ENCODE results near the gene BPI.
A peak's percentile ranks its signal among the peaks of the same experiment; 100 is the strongest.
"Not testable (repeated sequence)": the region's sequence is repeated elsewhere in the genome, so short reads cannot be mapped to it uniquely, and the experiment has no call there.

The BPI gene

DNA sequence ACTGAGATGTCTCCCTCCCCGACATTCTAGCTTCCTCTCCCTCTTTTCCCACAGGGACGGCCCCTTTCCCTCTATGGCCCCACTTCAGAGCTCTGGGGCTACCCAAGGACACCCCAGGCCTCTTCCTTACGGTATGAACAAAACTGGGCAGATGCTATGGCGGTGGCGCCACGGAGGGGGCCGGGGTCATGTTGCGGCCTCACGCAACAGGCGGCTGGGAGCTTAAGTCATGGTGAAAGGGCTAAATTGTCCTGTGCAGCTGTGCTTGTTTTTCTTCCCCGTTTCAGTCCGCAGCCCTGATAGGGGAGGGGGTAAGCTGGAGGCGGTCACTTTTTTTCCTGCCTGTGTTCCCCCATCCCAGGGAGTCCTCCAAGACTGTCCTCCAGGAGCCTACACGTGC is 25.8 kb upstream of the BPI start:
- DNase-seq = no peak

DNA sequence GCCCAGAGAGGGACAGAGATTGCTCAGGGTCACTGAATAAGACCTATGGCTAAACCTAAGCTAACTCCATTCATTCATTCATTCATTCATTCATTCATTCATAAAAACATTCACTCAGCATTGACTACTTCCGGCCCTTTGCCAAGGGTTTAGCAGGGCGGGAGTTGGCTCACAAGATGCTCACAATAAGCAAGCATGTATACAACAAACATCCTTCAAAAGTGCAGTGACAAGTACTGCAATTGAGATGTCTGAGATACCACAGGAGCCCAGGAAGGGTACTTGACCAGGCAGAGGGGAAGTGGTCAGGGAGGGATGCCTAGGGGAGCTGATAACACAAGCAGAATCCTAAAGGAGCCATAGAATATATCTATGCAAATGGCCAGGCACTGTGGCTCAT is 25.2 kb upstream of the BPI start:
- DNase-seq = no peak

DNA sequence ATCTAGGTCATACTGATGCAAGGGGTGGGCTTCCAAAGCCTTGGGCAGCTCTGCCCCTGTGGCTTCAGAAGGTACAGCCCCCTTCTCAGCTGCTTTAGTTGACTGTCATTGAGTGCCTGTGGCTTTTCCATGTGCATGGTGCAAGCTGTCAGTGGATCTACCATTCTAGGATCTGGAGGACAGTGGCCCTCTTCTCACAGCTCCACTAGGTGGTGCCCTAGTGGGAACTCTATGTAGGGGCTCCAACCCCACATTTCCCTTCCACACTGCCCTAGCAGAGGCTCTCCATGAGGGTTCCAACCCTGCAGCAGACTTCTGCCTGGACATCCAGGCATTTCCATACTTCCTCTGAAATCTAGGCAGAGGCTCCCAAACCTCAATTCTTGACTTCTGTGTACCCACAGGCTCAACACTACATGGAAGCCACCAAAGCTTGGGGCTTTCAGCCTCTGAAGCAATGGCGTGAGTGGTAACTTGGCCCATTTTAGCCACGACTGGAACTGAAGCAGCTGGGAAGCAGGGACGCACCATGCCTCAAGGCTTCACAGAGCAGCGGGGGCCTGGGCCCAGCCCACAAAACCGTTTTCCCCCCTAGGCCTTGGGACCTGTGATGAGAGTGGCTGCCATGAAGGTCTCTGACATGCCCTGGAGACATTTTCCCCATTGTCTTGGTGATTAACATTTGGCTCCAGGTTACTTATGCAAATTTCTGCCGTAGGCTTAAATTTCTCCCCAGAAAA is 22.6 kb upstream of the BPI start:
- DNase-seq = not testable (repeated sequence)

DNA sequence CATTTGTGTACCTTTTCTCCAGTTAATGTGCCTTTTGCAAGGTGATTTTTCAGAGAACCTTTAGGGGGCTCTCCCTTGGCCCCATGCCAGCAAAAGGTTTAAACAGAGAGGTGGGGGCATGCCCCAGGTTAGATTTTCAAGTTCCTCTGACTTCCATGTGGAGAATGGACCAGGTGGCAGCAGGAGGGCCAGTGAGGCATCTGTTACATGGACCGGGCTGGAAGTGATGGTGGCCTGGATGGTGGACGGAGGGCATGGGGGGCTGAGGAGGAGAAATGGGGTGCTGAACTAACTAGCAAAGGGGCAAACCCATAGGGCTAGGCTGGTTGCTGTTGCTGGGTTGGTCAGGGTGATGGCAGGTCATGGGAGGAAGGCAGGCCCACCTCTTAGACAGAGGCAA is 20.7 kb upstream of the BPI start:
- no peak for DNase-seq

DNA sequence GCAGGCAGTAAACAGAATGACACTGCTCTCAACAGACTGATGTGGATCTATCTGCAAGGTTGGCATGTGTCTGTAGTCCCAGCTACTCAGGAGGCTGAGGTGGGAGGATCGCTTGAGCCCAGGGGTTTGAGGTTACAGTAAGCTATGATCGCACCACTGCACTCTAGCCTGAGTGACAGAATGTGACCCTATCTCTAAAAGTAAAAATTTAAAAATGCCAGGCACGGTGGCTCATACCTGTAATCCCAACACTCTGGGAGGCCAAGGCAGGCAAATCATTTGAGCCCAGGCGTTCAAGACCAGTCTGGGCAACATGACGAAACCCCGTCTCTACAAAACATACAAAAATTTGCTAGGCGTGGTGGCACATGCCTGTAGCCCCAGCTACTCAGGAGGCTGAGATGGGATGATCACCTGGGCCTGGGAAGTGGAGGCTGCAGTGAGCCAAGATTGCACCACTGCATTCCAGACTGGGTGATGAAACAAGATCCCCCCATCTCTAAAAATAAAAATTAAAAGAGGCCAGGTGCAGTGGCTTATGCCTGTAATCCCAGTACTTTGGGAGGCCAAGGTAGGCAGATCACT is 19.8 kb upstream of the BPI start:
- DNase-seq = not testable (repeated sequence)

DNA sequence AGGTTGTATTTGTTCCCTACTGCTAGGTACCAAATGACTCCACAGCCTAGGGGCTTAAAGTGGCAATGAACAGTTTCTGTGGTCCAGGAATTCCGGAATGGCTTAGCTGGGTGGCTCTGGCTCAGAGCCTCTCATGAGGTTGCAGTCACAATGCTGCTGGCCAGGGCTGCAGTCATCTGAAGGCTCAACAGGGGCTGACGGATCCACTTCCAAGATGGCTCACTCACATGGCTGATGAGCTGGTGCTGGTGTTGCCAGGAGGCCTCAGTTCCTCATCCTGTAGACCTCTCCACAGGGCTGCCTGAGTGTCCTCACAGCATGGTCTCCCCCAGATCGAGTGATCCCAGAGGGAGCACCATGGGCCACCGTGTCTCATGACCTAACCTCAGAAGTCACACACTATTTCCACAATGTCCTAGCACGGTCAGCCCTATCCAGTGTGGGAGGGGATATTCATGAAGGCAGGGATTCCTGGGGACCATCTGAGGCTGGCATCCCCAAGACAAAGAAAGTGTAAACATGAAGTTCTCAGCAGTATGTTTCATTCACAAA is 19.0 kb upstream of the BPI start:
- DNase-seq = no peak

DNA sequence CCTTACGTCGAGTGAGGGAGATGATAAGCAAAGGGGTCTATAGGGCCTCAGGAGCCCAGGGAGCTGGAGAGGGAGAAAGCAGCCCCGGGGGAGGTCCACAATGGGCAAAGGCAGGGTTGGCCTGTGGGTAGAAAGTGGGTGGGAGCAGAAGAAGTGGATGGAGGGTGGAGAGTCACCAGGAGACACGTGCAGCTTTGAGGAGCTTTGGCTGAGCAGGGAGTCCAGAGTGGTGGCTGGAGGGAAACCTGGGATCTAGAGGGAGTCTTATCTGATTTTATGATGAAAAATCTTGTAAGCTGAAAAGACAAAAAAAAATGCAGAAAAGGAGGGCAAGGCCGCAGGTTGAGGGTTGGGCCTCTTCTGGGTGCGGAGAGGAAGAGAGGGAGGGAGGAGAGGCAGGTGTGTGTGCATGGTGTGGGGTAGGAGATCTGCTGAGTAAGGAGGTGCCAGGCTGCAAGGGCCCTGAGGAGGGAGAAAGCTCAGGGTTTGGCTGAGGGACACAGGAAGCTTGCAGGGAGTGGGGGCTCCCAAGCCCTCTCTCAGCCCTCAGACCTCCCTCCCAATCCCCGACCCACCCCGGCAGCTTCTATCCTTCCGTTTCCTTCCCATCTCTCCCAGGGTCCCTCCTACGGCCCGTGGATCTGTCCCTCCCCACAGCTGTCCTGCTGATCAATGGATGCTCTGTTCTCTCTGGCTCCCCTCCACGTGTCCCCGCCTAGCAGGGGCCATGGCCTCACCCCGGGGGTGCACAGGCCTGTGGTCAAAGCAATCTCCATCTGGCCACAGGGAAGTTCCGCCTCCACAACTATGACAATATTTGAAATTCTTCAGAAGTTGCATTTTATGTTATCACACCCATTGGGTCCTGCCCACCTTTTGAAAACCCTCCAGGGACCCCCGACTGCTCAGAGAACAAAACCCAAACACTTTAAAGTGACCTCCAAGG is 17.1 kb upstream of the BPI start:
- peak in 3 of 4 experiments; percentile 62 to 70 (median 67) for DNase-seq

DNA sequence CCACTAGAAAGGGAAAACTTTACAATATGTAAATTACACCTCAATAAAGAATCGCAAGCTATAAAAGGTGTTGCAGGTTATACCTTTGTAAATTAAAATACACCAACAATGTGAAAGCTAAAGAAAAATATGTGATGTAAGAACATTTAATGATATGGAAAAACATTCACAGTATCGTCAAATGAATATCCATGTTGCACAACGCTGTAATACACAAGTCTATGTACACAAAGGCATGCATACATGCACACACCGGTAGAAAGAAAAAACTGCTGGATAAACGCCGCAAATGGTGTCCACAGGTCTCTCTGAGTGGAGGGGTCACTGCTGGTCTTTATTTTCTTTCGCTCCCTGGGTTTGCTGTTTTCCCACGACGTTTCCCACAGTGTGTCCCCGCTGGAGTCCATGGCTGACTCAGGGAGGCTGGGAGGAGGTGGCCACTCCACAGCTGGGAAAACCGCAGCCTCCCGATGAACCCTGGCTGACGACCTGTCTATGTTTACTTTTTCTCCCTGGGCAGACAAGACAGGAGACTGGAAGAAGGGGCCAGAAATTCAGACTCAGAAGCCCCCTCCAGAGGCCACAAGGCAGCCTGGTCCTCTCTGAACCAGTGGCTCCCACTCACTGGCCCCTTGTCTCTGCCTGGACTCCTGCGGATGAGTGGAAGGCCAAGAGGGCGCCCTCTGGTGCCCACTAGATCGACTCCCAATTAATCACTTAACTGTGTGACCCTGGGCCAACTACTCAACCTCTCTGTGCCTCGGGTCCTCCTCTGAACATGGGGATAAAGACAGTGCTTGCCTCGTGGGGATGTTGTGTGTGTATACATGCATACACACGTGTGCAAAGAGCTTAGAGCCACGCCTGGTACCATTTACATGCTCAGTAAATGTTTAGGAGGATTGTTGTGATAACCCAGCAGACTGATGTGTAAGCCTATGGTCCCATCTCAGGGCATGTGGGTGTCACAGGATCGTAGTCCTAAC is 12.8 kb upstream of the BPI start:
- no peak for DNase-seq

DNA sequence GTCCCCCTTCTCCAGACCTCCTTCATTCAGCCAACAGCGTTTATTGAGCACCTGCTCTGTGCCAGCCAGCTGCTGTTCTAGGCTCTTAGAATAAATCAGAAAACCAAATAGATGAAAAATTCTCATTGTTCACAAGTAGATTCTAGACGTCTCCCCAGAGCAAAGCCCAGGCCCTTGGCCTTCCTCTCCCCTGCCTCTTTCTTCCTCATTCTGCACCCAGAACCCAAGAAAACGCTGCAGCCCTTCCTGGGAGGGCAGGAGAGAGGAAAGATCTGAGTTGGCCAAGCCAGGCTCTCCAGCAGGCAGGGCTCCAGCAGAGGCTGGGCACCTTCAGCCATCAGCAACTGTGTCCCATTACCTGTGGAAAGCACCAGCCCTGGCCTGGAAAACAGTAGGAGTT is 12.0 kb upstream of the BPI start:
- peak in 3 of 4 experiments; percentile 50 to 66 (median 59) for DNase-seq

DNA sequence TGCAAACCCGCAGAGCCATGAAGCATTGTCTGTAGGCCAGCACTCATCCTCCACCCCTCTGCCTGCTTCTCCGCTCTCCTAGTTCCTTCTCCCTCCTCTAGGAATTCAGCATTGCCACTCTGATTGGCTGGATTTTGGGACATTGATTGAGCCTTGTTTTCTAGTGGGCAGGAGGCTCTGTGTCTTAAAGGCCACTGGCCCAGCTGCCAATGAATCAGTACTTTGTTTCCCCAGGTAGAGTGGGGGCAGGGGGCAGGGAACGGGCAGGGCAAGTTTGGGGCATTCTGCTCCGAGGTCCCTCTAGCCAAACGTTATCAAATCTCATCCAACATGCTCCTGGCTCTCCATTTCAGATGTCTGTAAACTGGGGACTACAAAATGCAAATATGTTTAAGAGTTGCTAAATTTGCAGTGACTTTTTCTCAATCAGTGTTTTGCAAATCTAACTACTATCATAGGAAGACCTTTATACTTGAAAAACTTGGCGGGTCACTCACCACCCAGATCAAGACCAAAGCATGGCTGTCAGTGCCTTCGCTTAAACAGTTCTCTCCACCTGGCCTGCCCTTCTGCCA is 10.4 kb upstream of the BPI start:
- no peak for DNase-seq

DNA sequence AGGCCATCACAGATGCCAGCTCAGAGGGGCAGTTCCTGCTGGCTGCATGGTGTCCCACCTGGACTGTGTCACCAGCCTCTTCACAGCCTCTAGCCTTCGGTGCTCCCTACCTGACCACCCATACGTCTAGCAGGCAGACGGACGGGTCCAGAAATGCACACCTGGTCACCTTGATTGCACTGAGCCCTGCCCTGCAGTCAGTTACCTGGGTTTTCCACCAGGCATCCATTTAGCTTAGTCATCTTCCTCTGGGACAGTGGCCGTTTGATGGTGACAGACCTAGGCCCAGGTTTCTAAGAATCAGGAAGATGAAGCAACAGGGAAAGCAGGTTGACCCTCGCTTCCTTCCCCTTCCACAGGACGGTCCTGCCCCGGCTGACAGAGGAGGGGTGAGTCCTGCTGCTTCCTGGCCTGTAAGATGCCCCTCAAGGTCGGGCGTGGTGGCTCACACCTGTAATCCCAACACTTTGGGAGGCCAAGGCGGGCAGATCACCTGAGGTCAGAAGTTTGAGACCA is 9.8 kb upstream of the BPI start:
- no peak for DNase-seq

DNA sequence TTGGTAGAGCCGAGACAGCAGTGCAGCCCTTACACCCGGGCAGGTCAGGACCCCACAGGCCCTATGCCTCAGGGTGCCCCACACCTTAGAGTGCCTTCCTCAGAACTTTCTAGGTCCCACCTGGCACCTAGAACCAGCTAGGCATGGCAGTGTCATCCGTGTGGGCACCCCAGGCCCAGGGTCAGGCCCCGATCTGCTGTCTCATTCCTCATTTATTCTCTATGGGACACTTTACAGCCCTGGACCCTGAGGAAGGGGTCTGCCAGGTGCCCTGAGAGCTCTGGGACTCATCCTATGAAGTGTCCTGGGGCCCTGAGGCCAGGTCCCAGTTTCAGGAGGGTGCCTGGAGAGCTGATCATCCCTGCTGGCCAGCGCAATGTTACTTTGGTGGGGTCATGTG is 8.1 kb upstream of the BPI start:
- no peak for DNase-seq

DNA sequence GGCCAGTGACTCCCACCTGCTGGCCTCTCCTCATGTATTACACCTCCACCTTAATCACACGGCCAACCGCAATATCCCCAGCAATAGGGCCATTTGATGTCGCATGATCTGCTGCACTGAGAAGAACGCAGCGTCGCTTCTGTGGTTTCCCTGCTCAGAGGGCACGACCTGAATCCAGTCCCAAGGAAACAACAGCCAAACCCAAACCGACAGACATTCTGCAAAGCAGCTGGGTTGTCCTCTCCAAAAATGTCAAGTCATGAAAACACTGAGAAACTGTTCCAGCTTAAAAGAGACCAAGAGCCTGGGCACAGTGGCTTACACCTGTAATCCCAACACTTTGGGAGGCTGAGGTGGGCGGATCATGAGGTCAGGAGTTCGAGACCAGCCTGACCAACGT is 7.5 kb upstream of the BPI start:
- no peak for DNase-seq

DNA sequence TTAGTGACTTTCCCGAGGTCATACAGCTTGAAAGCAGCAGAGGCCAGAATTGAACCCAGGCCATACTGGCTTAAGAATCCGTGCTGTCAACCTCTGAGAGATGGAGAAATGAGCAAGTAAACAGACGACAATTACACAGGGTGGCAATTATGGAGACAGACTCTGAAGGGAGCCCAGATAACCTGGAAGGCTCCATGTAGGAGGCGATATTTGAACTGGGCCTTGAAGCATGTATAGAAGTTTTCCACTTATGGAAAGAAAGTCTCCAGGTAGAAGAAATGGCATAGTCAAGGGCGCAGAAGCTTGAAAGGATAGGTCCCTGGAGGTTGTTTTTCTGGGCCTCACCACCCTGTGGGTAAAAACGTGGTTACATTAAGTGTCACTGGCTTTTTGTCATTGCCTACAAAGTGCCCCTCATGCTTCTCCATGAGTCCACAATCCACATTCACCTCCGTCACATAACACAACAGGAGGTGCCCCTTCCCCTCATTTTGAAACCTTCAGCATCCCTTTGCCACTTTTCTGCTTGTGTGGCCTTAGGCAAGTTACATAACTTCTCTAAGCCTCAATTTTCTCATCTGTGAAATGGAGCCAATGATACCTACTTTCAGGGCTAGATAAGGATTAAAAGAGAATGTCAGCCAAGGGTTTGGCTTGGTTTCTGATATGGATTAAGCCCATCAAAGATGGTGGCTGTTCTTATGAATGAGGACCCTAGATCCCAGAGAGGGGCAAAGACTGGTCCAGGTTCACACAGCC is 5.9 kb upstream of the BPI start:
- no peak for DNase-seq

DNA sequence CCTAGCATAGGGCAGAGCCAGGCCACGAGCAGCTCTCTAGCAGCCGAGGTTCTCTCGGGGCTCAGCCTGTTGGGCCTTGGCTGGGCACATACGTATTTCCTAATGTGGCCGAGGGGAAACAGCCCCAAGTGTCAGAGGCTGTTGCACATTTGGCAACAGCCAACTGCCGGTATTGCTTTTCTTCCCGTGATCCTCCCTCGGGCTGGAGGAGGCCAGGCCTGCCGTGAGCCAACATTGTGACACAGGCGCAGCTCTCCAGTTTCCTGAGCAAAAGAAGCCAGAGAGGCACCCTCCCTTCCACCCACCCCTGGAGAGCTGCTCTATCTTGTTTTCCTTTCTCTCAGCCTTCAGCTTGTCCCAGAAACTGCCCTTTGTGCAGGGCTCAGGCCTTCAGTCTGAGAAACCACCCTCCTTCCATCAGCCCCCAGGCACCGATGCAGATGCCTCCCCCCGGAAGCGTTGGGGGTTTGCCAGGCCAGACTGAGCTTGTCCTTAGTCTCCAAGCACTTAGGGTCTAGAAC is 5.1 kb upstream of the BPI start:
- peak; percentile 87 to 95 (median 92) for DNase-seq

DNA sequence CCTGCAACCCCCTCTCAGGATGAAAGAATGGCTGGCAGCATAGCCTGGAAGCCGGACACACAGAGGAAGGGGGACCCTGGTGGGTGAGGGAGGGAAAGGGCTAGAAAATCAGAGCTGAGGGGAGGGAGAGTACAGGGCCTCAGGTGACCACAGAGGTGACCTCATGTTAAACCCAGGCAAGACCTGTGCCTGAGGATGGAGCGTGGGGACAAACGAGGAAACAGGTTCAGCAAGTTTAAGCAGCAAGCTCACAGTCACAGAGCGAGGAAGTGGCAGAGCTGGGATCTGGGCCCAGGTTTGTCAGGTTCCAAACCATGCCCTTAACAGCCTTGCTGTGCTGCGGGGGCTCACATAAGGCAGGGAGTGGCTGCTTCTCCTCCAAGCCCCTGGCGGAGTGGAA is 4.0 kb upstream of the BPI start:
- DNase-seq = no peak

DNA sequence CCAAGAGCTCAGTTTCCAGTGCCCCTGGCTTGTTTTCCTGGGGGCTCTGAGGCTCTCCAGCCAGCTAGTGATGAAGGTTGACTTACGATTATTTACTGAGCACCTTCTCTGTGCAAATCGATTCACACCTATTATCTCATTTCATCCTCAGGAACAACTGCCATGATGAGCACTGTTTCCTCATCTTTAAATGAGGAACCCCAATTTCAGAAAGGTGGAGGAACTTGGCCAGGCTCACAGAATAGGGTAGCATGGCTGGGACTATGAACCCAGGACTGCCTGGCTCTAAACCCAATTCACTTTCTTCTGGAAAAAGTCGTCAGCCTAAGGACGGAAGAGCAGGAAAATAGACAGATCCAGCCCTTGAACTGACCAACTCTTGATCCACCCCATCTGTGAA is 3.5 kb upstream of the BPI start:
- peak in 3 of 4 experiments; percentile 27 to 42 (median 33) for DNase-seq

DNA sequence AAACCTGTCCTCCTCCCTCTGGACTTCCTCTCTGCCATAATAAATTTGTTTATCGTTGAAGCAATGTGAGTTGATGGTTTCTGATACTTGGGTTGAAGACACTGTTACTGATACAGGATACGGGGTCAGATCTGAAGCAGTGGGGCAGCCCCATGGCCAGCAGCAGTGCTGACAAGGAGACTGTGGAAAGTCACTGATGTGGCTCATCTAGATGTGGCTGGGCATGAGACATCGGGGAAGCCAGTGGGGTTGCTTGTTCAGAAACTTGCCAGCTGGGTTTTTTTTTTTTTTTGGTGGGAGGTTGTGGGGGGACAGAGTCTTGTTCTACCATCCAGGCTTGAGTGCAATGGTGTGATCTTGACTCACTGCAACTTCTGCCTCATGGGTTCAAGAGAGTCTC is 2.6 kb upstream of the BPI start:
- DNase-seq = peak in 2 of 4 experiments; percentile 26 to 30

DNA sequence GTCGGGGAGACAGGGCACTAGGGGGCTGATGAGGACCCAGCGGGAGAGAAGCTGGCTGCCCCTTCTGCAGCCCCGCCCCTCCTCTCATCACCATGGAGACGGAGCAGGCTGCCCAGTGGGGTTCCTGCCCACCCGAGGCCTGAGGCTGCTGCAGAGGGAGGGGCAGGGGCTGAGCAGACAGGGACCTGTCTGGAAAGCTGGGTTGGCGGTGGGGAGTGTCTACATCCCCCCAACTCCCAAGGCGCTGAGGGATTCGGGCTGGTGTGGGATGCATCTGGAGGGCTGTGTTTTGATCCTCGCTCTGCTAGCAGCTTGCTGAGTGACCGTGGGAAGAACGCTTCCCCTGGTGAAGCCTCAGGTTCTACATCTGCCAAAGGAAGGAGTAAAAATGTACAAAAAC is 1.2 kb upstream of the BPI start:
- peak in 2 of 4 experiments; percentile 32 to 48 for DNase-seq

DNA sequence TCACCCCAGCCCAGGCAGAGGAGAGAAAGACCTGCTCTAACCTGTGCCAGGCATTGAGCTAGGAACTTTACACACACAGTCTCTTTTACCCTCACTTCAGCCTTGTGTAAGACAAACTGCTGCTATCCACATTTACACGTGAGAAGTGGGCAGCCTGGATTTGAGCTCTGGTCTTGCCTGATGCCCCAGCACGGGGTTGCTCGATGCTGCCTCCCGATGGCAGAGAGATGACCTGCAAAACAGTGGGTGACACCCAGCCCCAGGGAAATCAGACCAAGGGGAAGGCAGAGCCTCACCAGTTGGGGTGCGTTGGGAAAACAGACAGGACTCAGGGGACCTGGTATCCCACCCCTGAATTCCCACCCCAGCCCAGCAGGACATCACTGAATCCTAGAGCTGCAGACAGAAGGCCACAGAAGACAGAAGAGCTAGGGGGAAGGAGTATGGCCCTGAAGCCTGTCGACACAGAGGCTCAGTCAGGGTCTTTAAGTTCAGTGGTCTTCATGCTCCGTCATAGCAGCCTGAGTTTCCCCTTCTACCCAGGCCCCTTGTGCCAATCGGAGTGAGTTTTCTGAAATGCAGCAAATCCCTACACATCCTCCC is 990 bp downstream of the BPI start:
- DNase-seq = peak; percentile 80 to 86 (median 84)
